ENCODE data around the gene LRP1.

GRCh38 chr12:57236201-57236924 lies 108.1 kb downstream of the LRP1 start:
- TF ChIP-seq POLR2AphosphoS5 (IDR thresholded peaks at IDR 0.05; ENCODE audit: low read depth, low read length) (0 out of 2 replicates have a peak, but pooled peaks have one; percentile 29), POLR2A (IDR thresholded peaks at IDR 0.05; ENCODE audit: low read depth, low read length) (peak; percentile 27; the same call in 1 of the 2 replicates), TAF1 (IDR thresholded peaks at IDR 0.05; ENCODE audit: borderline replicate concordance, low read depth, low read length) (no peak)

Measured in GM12892 (cell line).